GM23338 (cell line): Measurements from ENCODE around the gene PLAAT3. TPM values are rescaled to one million over a fixed set of nuclear protein-coding genes. Genes with fewer than 3 reads are reported as not detected.

Experiments used
- ATAC-seq: fragments of 200-7000 bp; cut with Tn5 transposase; 3 replicates; pipeline ENCODE4 v1.9.1; 2020
- DNase-seq: peaks from one replicate; pipeline ENCODE4 v3.0.0-alpha.2; 2015; ENCODE audit warnings: low spot score
- H2AFZ ChIP-seq: fragments of 200-600 bp; sonication (generic); 2 replicates; pipeline ENCODE4 v1.8.0; 2016; ENCODE audit warnings: antibody characterized with exemption, mild to moderate bottlenecking, moderate library complexity
- H3F3A ChIP-seq: fragments of 200-600 bp; sonication (generic); replicated peaks from 2 replicates; pipeline ENCODE4 v1.8.0; 2017; ENCODE audit warnings: antibody characterized with exemption, mixed run types, low read depth
- H3K27ac ChIP-seq: fragments of 200-600 bp; sonication (generic); 2 replicates; pipeline ENCODE4 v1.6.1; 2016; ENCODE audit warnings: low read depth
- H3K27me3 ChIP-seq: fragments of 200-600 bp; sonication (generic); 2 replicates; pipeline ENCODE4 v1.8.0; 2016; ENCODE audit warnings: mild to moderate bottlenecking, mixed run types, moderate library complexity; ENCODE audit not compliant: insufficient read depth
- H3K36me3 ChIP-seq: fragments of 200-600 bp; sonication (generic); 2 replicates; pipeline ENCODE4 v1.8.0; 2016; ENCODE audit warnings: mild to moderate bottlenecking; ENCODE audit not compliant: insufficient read depth
- H3K4me1 ChIP-seq: fragments of 200-600 bp; sonication (generic); 2 replicates; pipeline ENCODE4 v1.8.0; 2016; ENCODE audit warnings: mild to moderate bottlenecking, moderate library complexity; ENCODE audit not compliant: insufficient read depth
- H3K4me2 ChIP-seq: fragments of 200-600 bp; sonication (generic); 2 replicates; pipeline ENCODE4 v1.7.1; 2017; ENCODE audit warnings: mixed run types
- H3K4me3 ChIP-seq: fragments of 200-600 bp; sonication (generic); 2 replicates; pipeline ENCODE4 v1.6.1; 2016; ENCODE audit warnings: mixed run types
- H3K79me2 ChIP-seq: fragments of 200-600 bp; sonication (generic); replicated peaks from 2 replicates; pipeline ENCODE4 v1.8.0; 2017; ENCODE audit warnings: mild to moderate bottlenecking; ENCODE audit not compliant: insufficient read depth
- H3K9me2 ChIP-seq: fragments of 200-600 bp; sonication (generic); 2 replicates; pipeline ENCODE4 v1.8.0; 2017; ENCODE audit not compliant: insufficient read depth
- H4K20me1 ChIP-seq: fragments of 200-600 bp; sonication (generic); replicated peaks from 2 replicates; pipeline ENCODE4 v1.8.0; 2017; ENCODE audit warnings: mild to moderate bottlenecking; ENCODE audit not compliant: insufficient read depth
- H3K27ac Mint-ChIP-seq: 2 replicates; pipeline ENCODE4 v1.8.0; 2020; ENCODE audit warnings: inconsistent platforms, mild to moderate bottlenecking, moderate library complexity, mixed read lengths
- H3K27me3 Mint-ChIP-seq: 3 replicates; pipeline ENCODE4 v1.8.0; 2022; ENCODE audit warnings: low read depth, mild to moderate bottlenecking, moderate library complexity, mixed read lengths, inconsistent platforms; ENCODE audit not compliant: insufficient read depth, poor library complexity
- H3K36me3 Mint-ChIP-seq: 3 replicates; pipeline ENCODE4 v1.8.0; 2021; ENCODE audit warnings: low read depth, mild to moderate bottlenecking, inconsistent platforms, moderate library complexity, mixed read lengths
- H3K4me1 Mint-ChIP-seq: 3 replicates; pipeline ENCODE4 v1.8.0; 2020; ENCODE audit warnings: mild to moderate bottlenecking, inconsistent platforms, mixed read lengths
- H3K4me3 Mint-ChIP-seq: 3 replicates; pipeline ENCODE4 v1.8.0; 2021; ENCODE audit warnings: moderate library complexity, mild to moderate bottlenecking, inconsistent platforms, mixed read lengths
- H3K9me3 Mint-ChIP-seq: 3 replicates; pipeline ENCODE4 v1.8.0; 2020; ENCODE audit warnings: moderate library complexity, mild to moderate bottlenecking, inconsistent platforms, mixed read lengths
- CREB1 ChIP-seq: fragments of 250-450 bp; sonication (Bioruptor Pico); IDR thresholded peaks from 2 replicates; pipeline ENCODE4 v1.5.0; 2020; ENCODE audit warnings: low read depth, mild to moderate bottlenecking, moderate library complexity
- EZH2phosphoT487 ChIP-seq: fragments of 200-600 bp; sonication (generic); IDR thresholded peaks from one replicate; pipeline ENCODE4 v1.8.1; 2018; ENCODE audit warnings: antibody characterized with exemption; ENCODE audit not compliant: unreplicated experiment
- JUNB ChIP-seq: IDR thresholded peaks from one replicate; pipeline ENCODE4 v1.6.1; 2016; ENCODE audit warnings: antibody characterized with exemption; ENCODE audit not compliant: unreplicated experiment
- NANOG ChIP-seq: IDR thresholded peaks from 2 replicates; pipeline ENCODE4 v1.6.1; 2016; ENCODE audit warnings: antibody characterized with exemption, borderline replicate concordance
- POLR2AphosphoS5 ChIP-seq: IDR thresholded peaks from 2 replicates; pipeline ENCODE4 v1.6.1; 2016; ENCODE audit warnings: antibody characterized with exemption, low read depth
- STAT1 ChIP-seq: IDR thresholded peaks from one replicate; pipeline ENCODE4 v1.6.1; 2016; ENCODE audit warnings: antibody characterized with exemption; ENCODE audit not compliant: unreplicated experiment
- ZNF114 ChIP-seq: fragments of 250-450 bp; sonication (Bioruptor Pico); IDR thresholded peaks from 2 replicates; pipeline ENCODE4 v1.5.0; 2020; ENCODE audit warnings: mild to moderate bottlenecking, moderate library complexity
- ZNF331 ChIP-seq: fragments of 250-450 bp; sonication (Bioruptor Pico); IDR thresholded peaks from 2 replicates; pipeline ENCODE4 v1.5.0; 2020; ENCODE audit warnings: low read depth, mild to moderate bottlenecking, moderate library complexity
- ZNF462 ChIP-seq: fragments of 250-450 bp; sonication (Bioruptor Pico); IDR thresholded peaks from 2 replicates; pipeline ENCODE4 v1.5.0; 2020; ENCODE audit warnings: mild to moderate bottlenecking, moderate library complexity
- polyA plus RNA-seq: library from polyadenylated mRNA; unstranded; fragments of >200 nt; fragmentation: Nextera tagmentation; extraction: Ambion mirVana; gene quantifications from 2 replicates; pipeline ENCODE4 v1.2.1, GENCODE V29; 2016
- total RNA-seq: library from RNA; depleted of rRNA; stranded (reverse); fragments of >200 nt; shearing (Covaris generic); gene quantifications from 2 replicates; pipeline ENCODE4 v1.2.3, GENCODE V29; 2014
- TF ChIP-seq, protein P1 (sequence below): IDR thresholded peaks from one replicate; pipeline ENCODE4 v1.6.1; 2018; ENCODE audit warnings: antibody characterized with exemption; ENCODE audit not compliant: unreplicated experiment
- TF ChIP-seq, protein P2 (sequence below), 2 experiments: fragments of 200-600 bp in 1 of 2; sonication (generic) in 1 of 2; conservative IDR thresholded peaks; 2 replicates each; pipeline versions ENCODE4 v1.5.1 to v1.6.1; 2016 to 2017; ENCODE audit warnings: antibody characterized with exemption in 2 of 2, low read depth in 2 of 2, mild to moderate bottlenecking in 2 of 2, moderate library complexity in 1 of 2

Gene PLAAT3
- total and polyA plus RNA-seq, 2 experiments from 2014 or later = 61.1 to 262 TPM

DNA sequence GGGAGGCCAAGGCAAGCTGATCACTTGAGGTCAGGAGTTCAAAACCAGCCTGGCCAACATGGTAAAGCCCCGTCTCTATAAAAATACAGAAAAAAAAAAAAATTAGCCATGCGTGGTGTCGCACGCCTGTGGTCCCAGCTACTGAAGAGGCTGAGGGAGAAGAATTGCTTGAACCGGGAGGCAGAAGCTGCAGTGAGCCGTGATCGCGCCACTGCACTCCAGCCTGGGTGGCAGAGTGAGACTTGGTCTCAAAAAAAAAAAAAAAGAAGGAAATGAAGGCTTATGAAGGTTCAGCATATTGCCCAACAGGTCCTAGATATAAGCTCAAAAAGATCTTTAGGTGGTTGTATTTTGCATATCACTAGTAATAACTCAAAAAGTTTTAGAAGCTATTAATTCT lies 46.7 kb upstream of the PLAAT3 start:
- TF ChIP-seq CREB1 (CRISPR knock-in tag) (no peak), EZH2phosphoT487 (no peak), ZNF331 (CRISPR knock-in tag) (no peak), POLR2AphosphoS5 (no peak), ZNF462 (CRISPR knock-in tag) (no peak), NANOG (no peak), ZNF114 (CRISPR knock-in tag) (no peak), JUNB (no peak), STAT1 (no peak)
- TF ChIP-seq, protein P1, sequence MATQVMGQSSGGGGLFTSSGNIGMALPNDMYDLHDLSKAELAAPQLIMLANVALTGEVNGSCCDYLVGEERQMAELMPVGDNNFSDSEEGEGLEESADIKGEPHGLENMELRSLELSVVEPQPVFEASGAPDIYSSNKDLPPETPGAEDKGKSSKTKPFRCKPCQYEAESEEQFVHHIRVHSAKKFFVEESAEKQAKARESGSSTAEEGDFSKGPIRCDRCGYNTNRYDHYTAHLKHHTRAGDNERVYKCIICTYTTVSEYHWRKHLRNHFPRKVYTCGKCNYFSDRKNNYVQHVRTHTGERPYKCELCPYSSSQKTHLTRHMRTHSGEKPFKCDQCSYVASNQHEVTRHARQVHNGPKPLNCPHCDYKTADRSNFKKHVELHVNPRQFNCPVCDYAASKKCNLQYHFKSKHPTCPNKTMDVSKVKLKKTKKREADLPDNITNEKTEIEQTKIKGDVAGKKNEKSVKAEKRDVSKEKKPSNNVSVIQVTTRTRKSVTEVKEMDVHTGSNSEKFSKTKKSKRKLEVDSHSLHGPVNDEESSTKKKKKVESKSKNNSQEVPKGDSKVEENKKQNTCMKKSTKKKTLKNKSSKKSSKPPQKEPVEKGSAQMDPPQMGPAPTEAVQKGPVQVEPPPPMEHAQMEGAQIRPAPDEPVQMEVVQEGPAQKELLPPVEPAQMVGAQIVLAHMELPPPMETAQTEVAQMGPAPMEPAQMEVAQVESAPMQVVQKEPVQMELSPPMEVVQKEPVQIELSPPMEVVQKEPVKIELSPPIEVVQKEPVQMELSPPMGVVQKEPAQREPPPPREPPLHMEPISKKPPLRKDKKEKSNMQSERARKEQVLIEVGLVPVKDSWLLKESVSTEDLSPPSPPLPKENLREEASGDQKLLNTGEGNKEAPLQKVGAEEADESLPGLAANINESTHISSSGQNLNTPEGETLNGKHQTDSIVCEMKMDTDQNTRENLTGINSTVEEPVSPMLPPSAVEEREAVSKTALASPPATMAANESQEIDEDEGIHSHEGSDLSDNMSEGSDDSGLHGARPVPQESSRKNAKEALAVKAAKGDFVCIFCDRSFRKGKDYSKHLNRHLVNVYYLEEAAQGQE = no peak
- TF ChIP-seq, protein P2, sequence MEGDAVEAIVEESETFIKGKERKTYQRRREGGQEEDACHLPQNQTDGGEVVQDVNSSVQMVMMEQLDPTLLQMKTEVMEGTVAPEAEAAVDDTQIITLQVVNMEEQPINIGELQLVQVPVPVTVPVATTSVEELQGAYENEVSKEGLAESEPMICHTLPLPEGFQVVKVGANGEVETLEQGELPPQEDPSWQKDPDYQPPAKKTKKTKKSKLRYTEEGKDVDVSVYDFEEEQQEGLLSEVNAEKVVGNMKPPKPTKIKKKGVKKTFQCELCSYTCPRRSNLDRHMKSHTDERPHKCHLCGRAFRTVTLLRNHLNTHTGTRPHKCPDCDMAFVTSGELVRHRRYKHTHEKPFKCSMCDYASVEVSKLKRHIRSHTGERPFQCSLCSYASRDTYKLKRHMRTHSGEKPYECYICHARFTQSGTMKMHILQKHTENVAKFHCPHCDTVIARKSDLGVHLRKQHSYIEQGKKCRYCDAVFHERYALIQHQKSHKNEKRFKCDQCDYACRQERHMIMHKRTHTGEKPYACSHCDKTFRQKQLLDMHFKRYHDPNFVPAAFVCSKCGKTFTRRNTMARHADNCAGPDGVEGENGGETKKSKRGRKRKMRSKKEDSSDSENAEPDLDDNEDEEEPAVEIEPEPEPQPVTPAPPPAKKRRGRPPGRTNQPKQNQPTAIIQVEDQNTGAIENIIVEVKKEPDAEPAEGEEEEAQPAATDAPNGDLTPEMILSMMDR (conservative IDR thresholded peaks at IDR 0.05; ENCODE audit: low read depth in 2 of 2) = no peak
- Histone ChIP-seq H3F3A (no peaks in the 10 kb centered on the region), H3K4me1 (no peaks in the 10 kb centered on the region), H4K20me1 (peaks cover 18% of the 10 kb centered on the region), H3K27me3 (no peaks in the 10 kb centered on the region), H3K79me2 (peaks cover 68% of the 10 kb centered on the region), H3K4me3 (no peak overlapping the region), H3K27ac (no peak overlapping the region), H3K4me2 (no peak overlapping the region), H3K9me2 (no peaks in the 10 kb centered on the region), H3K36me3 (no peaks in the 10 kb centered on the region), H2AFZ (no peak overlapping the region)
- Mint-ChIP-seq H3K4me1 (no peaks in the 10 kb centered on the region), H3K27ac (no peak overlapping the region), H3K9me3 (no peaks in the 10 kb centered on the region), H3K27me3 (peaks cover 4% of the 10 kb centered on the region), H3K4me3 (no peak overlapping the region), H3K36me3 (peaks cover 8% of the 10 kb centered on the region; the same call in 2 of the 3 replicates)
- ATAC-seq (no peak), DNase-seq (no peak)
